GM12878 (cell line): ENCODE measurements around the gene COPS7A. TPM values are rescaled to one million over a fixed set of nuclear protein-coding genes. Genes with fewer than 3 reads are reported as not detected.

ENCODE experiments used
- ATAC-seq: fragments of 200-7000 bp; cut with Tn5 transposase; 3 replicates; pipeline ENCODE4 v1.9.1; 2020; ENCODE audit warnings: mild to moderate bottlenecking, moderate library complexity
- BruUV-seq: library from RNA; stranded (reverse); fragments of 400-500 nt; replicated peaks from 2 replicates; lab custom pipeline; 2021; lab: Mats Ljungman, UMichigan
- CTCF ChIA-PET: fragments of 300-600 bp; sonication (Branson Sonifier 250); formaldehyde crosslinking; extraction: SDS; loops from one replicate; lab custom pipeline; 2021; ENCODE audit warnings: inconsistent platforms; lab: Yijun Ruan, JAX
- POLR2A ChIA-PET: fragments of 350-600 bp; formaldehyde crosslinking; extraction: SDS; loops from one replicate; lab custom pipeline; 2021; ENCODE audit warnings: inconsistent platforms; lab: Charles Lee
- RAD21 ChIA-PET: fragments of 300-600 bp; sonication (Branson Sonifier 250); formaldehyde crosslinking; loops from one replicate; lab custom pipeline; 2023; ENCODE audit warnings: antibody characterized with exemption; ENCODE audit not compliant: unreplicated experiment; lab: Charles Lee
- SMC1A ChIA-PET: fragments of 300-600 bp; sonication (Branson Sonifier 250); formaldehyde crosslinking; loops from one replicate; lab custom pipeline; 2023; ENCODE audit not compliant: unreplicated experiment, uncharacterized antibody; lab: Charles Lee
- DNase-seq: peaks from one replicate; pipeline ENCODE4 v3.0.0-alpha.2; 2011; ENCODE audit warnings: low read depth, low spot score
- FAIRE-seq: peaks from 3 replicates; lab custom pipeline; 2011; peaks lifted over from hg19 to GRCh38; lab: Jason Lieb, UNC
- H2AFZ ChIP-seq: 2 replicates; pipeline ENCODE4 v1.6.0; 2011; ENCODE audit warnings: low read depth, low read length, control low read depth; ENCODE audit not compliant: control insufficient read depth
- H3K27ac ChIP-seq: 2 replicates; pipeline ENCODE4 v1.5.1; 2011; ENCODE audit warnings: control low read depth; ENCODE audit not compliant: control insufficient read depth, insufficient read depth
- H3K27me3 ChIP-seq, 2 experiments: replicated peaks in 1 of 2; 2 replicates each; pipeline versions ENCODE4 v1.6.0 to v1.6.1; 2011; ENCODE audit warnings: low read length in 1 of 2; ENCODE audit not compliant: control insufficient read depth in 2 of 2, insufficient read depth in 2 of 2
- H3K36me3 ChIP-seq, 2 experiments: 2 replicates each; pipeline ENCODE4 v1.5.1; 2011; ENCODE audit warnings: low read length in 1 of 2; ENCODE audit not compliant: control insufficient read depth in 2 of 2, insufficient read depth in 2 of 2
- H3K4me1 ChIP-seq: 2 replicates; pipeline ENCODE4 v1.6.1; 2011; ENCODE audit warnings: mild to moderate bottlenecking, low read length, moderate library complexity, mixed read lengths; ENCODE audit not compliant: control insufficient read depth, insufficient read depth
- H3K4me2 ChIP-seq: 2 replicates; pipeline ENCODE4 v1.6.0; 2011; ENCODE audit warnings: control low read depth; ENCODE audit not compliant: control insufficient read depth, insufficient read depth
- H3K4me3 ChIP-seq: fragments of 200-600 bp; sonication (generic); 2 replicates; pipeline ENCODE4 v1.5.1; 2016
- H3K79me2 ChIP-seq: 2 replicates; pipeline ENCODE4 v1.6.0; 2011; ENCODE audit warnings: low read length; ENCODE audit not compliant: control insufficient read depth, insufficient read depth
- H3K9ac ChIP-seq: 2 replicates; pipeline ENCODE4 v1.8.0; 2011; ENCODE audit warnings: low read length, control low read depth, mixed read lengths; ENCODE audit not compliant: control insufficient read depth, insufficient read depth
- H3K9me3 ChIP-seq: replicated peaks from 3 replicates; pipeline ENCODE4 v1.5.1; 2011; ENCODE audit warnings: mild to moderate bottlenecking, low read length; ENCODE audit not compliant: control insufficient read depth, insufficient read depth
- H4K20me1 ChIP-seq: 2 replicates; pipeline ENCODE4 v1.6.0; 2011; ENCODE audit not compliant: control insufficient read depth, insufficient read depth
- CREB1 ChIP-seq: IDR thresholded peaks from 2 replicates; pipeline ENCODE4 v1.6.1; 2012; ENCODE audit warnings: low read depth, mild to moderate bottlenecking, inconsistent platforms
- RELA ChIP-seq: fragments of 450-650 bp; IDR thresholded peaks from 2 replicates; pipeline ENCODE4 v1.8.0; 2014; ENCODE audit warnings: borderline replicate concordance; ENCODE audit not compliant: partially characterized antibody
- RUNX3 ChIP-seq: IDR thresholded peaks from 2 replicates; pipeline ENCODE4 v1.6.1; 2012; ENCODE audit warnings: low read length, inconsistent platforms
- ZNF274 ChIP-seq: IDR thresholded peaks from one replicate; pipeline ENCODE4 v1.8.0; 2011; ENCODE audit not compliant: insufficient read length, insufficient read depth
- whole genome bisulfite sequencing: methylation state at CpG from one replicate; pipeline ENCODE4 v1.1.6; 2016; ENCODE audit warnings: low lambda C conversion rate; ENCODE audit not compliant: insufficient replicate concordance, insufficient coverage; ENCODE audit errors: missing lambda C conversion rate; 5-methylcytosine and 5-hydroxymethylcytosine counted together
- in situ Hi-C: fragments of 300-500 bp; cut with MboI; formaldehyde crosslinking; loops from 9 replicates; pipeline ENCODE4 v1.14.3; 2018; ENCODE audit warnings: mixed read lengths
- intact Hi-C: fragments of 100-400 bp; cut with micrococcal nuclease; formaldehyde crosslinking; loops from one replicate; pipeline ENCODE4 v1.14.2; 2022; ENCODE audit not compliant: unreplicated experiment
- polyA plus RNA-seq, 11 experiments: library from polyadenylated mRNA; depleted of rRNA in 4 of 11; unstranded in 6 of 11; stranded (reverse) in 5 of 11; fragments of >200 nt; fragmentation: Nextera tagmentation in 4 of 11; fragmentation: Illumina TruSeq in 1 of 11; extraction: Ambion mirVana in 4 of 11; extraction: Trizol in 1 of 11; gene quantifications; 1 replicate in 1 of 11; 2 replicates in 10 of 11; pipeline versions ENCODE4 v1.2.1 to v1.2.3, GENCODE V29; 2011 to 2016; ENCODE audit warnings: inconsistent platforms in 2 of 11, missing spikeins in 2 of 11, low read depth in 1 of 11
- total RNA-seq, 4 experiments: library from RNA; depleted of rRNA in 3 of 4; stranded (reverse); fragments of >200 nt in 3 of 4; fragmentation: Illumina TruSeq in 1 of 4; extraction: Trizol in 1 of 4; gene quantifications; 2 replicates each; pipeline versions ENCODE4 v1.2.1 to v1.2.3, GENCODE V29; 2013 to 2021
- TF ChIP-seq, protein P1 (sequence below): fragments of 450-650 bp; IDR thresholded peaks from 2 replicates; pipeline ENCODE4 v1.6.1; 2017; ENCODE audit warnings: low read depth, mild to moderate bottlenecking, moderate library complexity
- TF ChIP-seq, protein P2 (sequence below): IDR thresholded peaks from 2 replicates; pipeline ENCODE4 v1.6.1; 2012; ENCODE audit warnings: improper control_type of control experiment, low read depth, low read length; ENCODE audit not compliant: insufficient replicate concordance
- TF ChIP-seq, protein P3 (sequence below): fragments of 450-650 bp; IDR thresholded peaks from 2 replicates; pipeline ENCODE4 v1.6.1; 2017; ENCODE audit warnings: antibody characterized with exemption, mild to moderate bottlenecking, moderate library complexity

The COPS7A gene
- total and polyA plus RNA-seq, 10 of the 15 experiments (the other 5 are each of a cell fraction or from before 2014, with no cell fraction given) = 25.7 to 74.0 (median 51.9) TPM

DNA sequence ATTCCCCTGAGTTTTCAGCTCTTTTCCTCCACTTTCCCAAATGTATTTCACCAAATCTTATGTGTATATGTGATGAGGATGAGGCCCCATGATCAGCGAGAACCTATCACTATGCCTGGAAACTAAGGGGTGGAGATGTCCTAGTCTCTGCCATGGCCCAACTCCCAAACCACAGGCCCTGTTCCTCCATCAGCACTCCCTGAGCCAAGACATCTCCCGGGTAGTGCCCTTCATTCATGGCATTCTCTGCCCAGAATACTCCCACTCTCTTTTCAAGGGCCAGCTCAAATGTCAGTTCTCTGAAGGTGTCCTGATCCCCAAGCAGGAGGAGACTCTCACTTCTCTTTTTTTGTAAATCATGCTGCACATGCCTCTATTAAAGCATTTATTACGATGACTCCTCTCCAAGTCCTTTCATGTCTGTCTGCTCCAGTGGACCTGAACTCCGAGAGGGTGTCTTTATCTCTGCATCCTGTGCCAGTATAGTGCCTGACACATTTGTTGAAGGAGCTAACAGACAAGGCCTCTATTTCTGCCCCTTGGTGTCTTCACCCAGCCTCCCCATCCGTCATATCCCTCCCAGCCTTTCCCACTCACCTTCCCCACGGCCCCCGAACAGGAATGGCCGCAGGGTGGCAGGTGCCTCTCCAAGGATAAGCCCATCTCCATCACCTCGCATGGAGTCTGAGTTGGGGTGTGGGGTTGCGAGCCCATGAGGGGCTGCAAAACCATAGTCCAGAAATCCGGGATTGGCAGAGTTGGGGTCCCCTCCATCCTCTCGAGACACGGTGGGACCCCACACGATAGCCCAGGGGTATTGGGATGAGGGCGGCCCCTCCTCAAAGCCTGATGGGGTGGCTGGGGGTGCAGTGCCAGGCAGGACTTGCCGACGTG, 26.9 kb upstream of the COPS7A start:
- peak; percentile 23 for FAIRE-seq
- Histone ChIP-seq H2AFZ (no peak overlapping the region), H3K79me2 (no peaks in the 10 kb centered on the region), H3K9me3 (no peaks in the 10 kb centered on the region), H3K9ac (peak overlapping the region; percentile 8; the same call in 1 of the 2 replicates), H3K4me1 (peaks cover 12% of the 10 kb centered on the region), H3K27ac (no peak overlapping the region), H3K27me3 (peaks cover 13 to 14% of the 10 kb centered on the region in 2 experiments), H3K36me3 (no peaks in the 10 kb centered on the region), H3K4me2 (peak overlapping the region; percentile 59; the same call in 1 of the 2 replicates), H3K4me3 (no peak overlapping the region), H4K20me1 (no peaks in the 10 kb centered on the region)
- ATAC-seq = peak; percentile 92
- in situ Hi-C loops (no loop called here), intact Hi-C loops (no loop called here)
- ChIA-PET RAD21 (interaction anchor here (1.0 to 2.0 kb wide), 4 partner anchors 27 to 132 kb away, joined by 3 to 6 read pairs (median 4); partner anchors contain the start of gene COPS7A), POLR2A (interaction anchor here (0.5 kb wide), 1 partner anchor 25 kb away, joined by 3 read pairs; no protein-coding TSS in a partner anchor), SMC1A (interaction anchor here (0.8 to 3.9 kb wide), 7 partner anchors 16 to 144 kb away, joined by 3 to 16 read pairs (median 4); partner anchors contain the start of gene COPS7A), CTCF (interaction anchor here (0.9 to 1.9 kb wide), 12 partner anchors 11 to 143 kb away, joined by 3 to 9 read pairs (median 3); partner anchors contain the start of gene MLF2)
- BruUV-seq = no TSS peak
- DNase-seq = peak; percentile 42
- WGBS = 40% methylated on average over 17 of the region's 17 CpGs
- TF ChIP-seq, protein P1, sequence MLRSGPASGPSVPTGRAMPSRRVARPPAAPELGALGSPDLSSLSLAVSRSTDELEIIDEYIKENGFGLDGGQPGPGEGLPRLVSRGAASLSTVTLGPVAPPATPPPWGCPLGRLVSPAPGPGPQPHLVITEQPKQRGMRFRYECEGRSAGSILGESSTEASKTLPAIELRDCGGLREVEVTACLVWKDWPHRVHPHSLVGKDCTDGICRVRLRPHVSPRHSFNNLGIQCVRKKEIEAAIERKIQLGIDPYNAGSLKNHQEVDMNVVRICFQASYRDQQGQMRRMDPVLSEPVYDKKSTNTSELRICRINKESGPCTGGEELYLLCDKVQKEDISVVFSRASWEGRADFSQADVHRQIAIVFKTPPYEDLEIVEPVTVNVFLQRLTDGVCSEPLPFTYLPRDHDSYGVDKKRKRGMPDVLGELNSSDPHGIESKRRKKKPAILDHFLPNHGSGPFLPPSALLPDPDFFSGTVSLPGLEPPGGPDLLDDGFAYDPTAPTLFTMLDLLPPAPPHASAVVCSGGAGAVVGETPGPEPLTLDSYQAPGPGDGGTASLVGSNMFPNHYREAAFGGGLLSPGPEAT = peak; percentile 57; the same call in 1 of the 2 replicates
- TF ChIP-seq CREB1 = no peak
- TF ChIP-seq, protein P2, sequence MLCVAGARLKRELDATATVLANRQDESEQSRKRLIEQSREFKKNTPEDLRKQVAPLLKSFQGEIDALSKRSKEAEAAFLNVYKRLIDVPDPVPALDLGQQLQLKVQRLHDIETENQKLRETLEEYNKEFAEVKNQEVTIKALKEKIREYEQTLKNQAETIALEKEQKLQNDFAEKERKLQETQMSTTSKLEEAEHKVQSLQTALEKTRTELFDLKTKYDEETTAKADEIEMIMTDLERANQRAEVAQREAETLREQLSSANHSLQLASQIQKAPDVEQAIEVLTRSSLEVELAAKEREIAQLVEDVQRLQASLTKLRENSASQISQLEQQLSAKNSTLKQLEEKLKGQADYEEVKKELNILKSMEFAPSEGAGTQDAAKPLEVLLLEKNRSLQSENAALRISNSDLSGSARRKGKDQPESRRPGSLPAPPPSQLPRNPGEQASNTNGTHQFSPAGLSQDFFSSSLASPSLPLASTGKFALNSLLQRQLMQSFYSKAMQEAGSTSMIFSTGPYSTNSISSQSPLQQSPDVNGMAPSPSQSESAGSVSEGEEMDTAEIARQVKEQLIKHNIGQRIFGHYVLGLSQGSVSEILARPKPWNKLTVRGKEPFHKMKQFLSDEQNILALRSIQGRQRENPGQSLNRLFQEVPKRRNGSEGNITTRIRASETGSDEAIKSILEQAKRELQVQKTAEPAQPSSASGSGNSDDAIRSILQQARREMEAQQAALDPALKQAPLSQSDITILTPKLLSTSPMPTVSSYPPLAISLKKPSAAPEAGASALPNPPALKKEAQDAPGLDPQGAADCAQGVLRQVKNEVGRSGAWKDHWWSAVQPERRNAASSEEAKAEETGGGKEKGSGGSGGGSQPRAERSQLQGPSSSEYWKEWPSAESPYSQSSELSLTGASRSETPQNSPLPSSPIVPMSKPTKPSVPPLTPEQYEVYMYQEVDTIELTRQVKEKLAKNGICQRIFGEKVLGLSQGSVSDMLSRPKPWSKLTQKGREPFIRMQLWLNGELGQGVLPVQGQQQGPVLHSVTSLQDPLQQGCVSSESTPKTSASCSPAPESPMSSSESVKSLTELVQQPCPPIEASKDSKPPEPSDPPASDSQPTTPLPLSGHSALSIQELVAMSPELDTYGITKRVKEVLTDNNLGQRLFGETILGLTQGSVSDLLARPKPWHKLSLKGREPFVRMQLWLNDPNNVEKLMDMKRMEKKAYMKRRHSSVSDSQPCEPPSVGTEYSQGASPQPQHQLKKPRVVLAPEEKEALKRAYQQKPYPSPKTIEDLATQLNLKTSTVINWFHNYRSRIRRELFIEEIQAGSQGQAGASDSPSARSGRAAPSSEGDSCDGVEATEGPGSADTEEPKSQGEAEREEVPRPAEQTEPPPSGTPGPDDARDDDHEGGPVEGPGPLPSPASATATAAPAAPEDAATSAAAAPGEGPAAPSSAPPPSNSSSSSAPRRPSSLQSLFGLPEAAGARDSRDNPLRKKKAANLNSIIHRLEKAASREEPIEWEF = no peak
- TF ChIP-seq RUNX3 = 0 out of 2 replicates have a peak, but pooled peaks have one; percentile 13
- no peak for TF ChIP-seq RELA
- TF ChIP-seq ZNF274 = no peak
- TF ChIP-seq, protein P3, sequence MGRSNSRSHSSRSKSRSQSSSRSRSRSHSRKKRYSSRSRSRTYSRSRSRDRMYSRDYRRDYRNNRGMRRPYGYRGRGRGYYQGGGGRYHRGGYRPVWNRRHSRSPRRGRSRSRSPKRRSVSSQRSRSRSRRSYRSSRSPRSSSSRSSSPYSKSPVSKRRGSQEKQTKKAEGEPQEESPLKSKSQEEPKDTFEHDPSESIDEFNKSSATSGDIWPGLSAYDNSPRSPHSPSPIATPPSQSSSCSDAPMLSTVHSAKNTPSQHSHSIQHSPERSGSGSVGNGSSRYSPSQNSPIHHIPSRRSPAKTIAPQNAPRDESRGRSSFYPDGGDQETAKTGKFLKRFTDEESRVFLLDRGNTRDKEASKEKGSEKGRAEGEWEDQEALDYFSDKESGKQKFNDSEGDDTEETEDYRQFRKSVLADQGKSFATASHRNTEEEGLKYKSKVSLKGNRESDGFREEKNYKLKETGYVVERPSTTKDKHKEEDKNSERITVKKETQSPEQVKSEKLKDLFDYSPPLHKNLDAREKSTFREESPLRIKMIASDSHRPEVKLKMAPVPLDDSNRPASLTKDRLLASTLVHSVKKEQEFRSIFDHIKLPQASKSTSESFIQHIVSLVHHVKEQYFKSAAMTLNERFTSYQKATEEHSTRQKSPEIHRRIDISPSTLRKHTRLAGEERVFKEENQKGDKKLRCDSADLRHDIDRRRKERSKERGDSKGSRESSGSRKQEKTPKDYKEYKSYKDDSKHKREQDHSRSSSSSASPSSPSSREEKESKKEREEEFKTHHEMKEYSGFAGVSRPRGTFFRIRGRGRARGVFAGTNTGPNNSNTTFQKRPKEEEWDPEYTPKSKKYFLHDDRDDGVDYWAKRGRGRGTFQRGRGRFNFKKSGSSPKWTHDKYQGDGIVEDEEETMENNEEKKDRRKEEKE = no peak
